B cell (primary cell): ENCODE data around the gene CKAP5. TPM values are rescaled to one million over a fixed set of nuclear protein-coding genes. Genes with fewer than 3 reads are reported as not detected.
"Not testable (repeated sequence)": the region's sequence is repeated elsewhere in the genome, so short reads cannot be mapped to it uniquely, and the experiment has no call there.

ENCODE experiments used
- ATAC-seq: fragments of 200-7000 bp; cut with Tn5 transposase; one replicate; pipeline ENCODE4 v1.10.0; 2021; ENCODE audit warnings: low read depth, mild to moderate bottlenecking, moderate number of reproducible peaks, moderate library complexity
- CTCF ChIA-PET: fragments of 350-600 bp; sonication (Branson Sonifier 250); formaldehyde crosslinking; loops from one replicate; lab custom pipeline; 2021; ENCODE audit warnings: antibody characterized with exemption, inconsistent platforms; lab: Charles Lee
- POLR2A ChIA-PET: fragments of 350-600 bp; sonication (Branson Sonifier 250); formaldehyde crosslinking; loops from one replicate; lab custom pipeline; 2021; ENCODE audit warnings: antibody characterized with exemption; lab: Charles Lee
- DNase-seq: peaks from one replicate; pipeline ENCODE4 v3.0.0; 2013
- H2AFZ ChIP-seq: 2 replicates; pipeline ENCODE4 v1.6.1; 2012; ENCODE audit warnings: mild to moderate bottlenecking, low read depth, low read length; ENCODE audit not compliant: insufficient read depth, poor library complexity, severe bottlenecking
- H3K27ac ChIP-seq, 2 donors: 1 replicate in 1 of 2; 2 replicates in 1 of 2; pipeline ENCODE4 v1.5.1; 2012 to 2013; ENCODE audit warnings: low read length in 2 of 2, mild to moderate bottlenecking in 2 of 2, moderate library complexity in 1 of 2
- H3K27me3 ChIP-seq, 4 experiments: fragments of 200-600 bp in 1 of 4; sonication (generic) in 1 of 4; replicated peaks in 1 of 4; 1 replicate in 2 of 4; 2 replicates in 2 of 4; pipeline versions ENCODE4 v1.6.1 to v1.7.0; 2013 to 2016; ENCODE audit warnings: low read length in 3 of 4, mild to moderate bottlenecking in 2 of 4, mixed read lengths in 1 of 4, moderate library complexity in 1 of 4; ENCODE audit not compliant: insufficient read depth in 4 of 4, control insufficient read depth in 3 of 4; ENCODE audit errors: control extremely low read depth in 1 of 4
- H3K36me3 ChIP-seq, 2 experiments: replicated peaks in 1 of 2; 1 replicate in 1 of 2; 2 replicates in 1 of 2; pipeline versions ENCODE4 v1.6.1 to v1.7.1; 2013; ENCODE audit warnings: low read length in 1 of 2; ENCODE audit not compliant: insufficient read depth in 2 of 2, control insufficient read depth in 1 of 2; ENCODE audit errors: control extremely low read depth in 1 of 2, extremely low read depth in 1 of 2
- H3K4me1 ChIP-seq, 2 donors: fragments of 200-600 bp in 1 of 2; sonication (generic) in 1 of 2; 1 replicate in 1 of 2; 2 replicates in 1 of 2; pipeline versions ENCODE4 v1.5.1 to v1.6.1; 2013 to 2017; ENCODE audit warnings: low read length in 2 of 2; ENCODE audit not compliant: control insufficient read depth in 2 of 2, insufficient read depth in 2 of 2
- H3K4me2 ChIP-seq: replicated peaks from 2 replicates; pipeline ENCODE3; 2012; ENCODE audit warnings: mild to moderate bottlenecking, low read depth, low read length; ENCODE audit not compliant: poor library complexity, severe bottlenecking
- H3K4me3 ChIP-seq, 5 experiments: fragments of 200-600 bp in 1 of 5; sonication (generic) in 1 of 5; 1 replicate in 3 of 5; 2 replicates in 2 of 5; pipeline versions ENCODE4 v1.5.1 to v1.7.0; 2011 to 2016; ENCODE audit warnings: low read length in 4 of 5, mild to moderate bottlenecking in 4 of 5, low read depth in 2 of 5, control low read depth in 1 of 5, moderate library complexity in 1 of 5; ENCODE audit not compliant: insufficient read depth in 1 of 5; ENCODE audit errors: control extremely low read depth in 1 of 5, extremely low read depth in 1 of 5
- H3K79me2 ChIP-seq: fragments of 200-600 bp; sonication (generic); one replicate; pipeline ENCODE4 v1.6.0; 2016; ENCODE audit warnings: low read length; ENCODE audit not compliant: control insufficient read depth, insufficient read depth
- H3K9ac ChIP-seq: fragments of 200-600 bp; sonication (generic); 2 replicates; pipeline ENCODE4 v1.6.1; 2017; ENCODE audit warnings: mild to moderate bottlenecking, low read length, moderate library complexity
- H3K9me3 ChIP-seq, 3 donors: one replicate each; pipeline versions ENCODE4 v1.6.1 to v1.7.1; 2013; ENCODE audit warnings: low read length in 2 of 3; ENCODE audit not compliant: control insufficient read depth in 2 of 3, insufficient read depth in 1 of 3; ENCODE audit errors: control extremely low read depth in 1 of 3
- H4K20me1 ChIP-seq: 2 replicates; pipeline ENCODE4 v1.6.0; 2012; ENCODE audit warnings: mild to moderate bottlenecking, low read length; ENCODE audit not compliant: insufficient read depth, control insufficient read depth, poor library complexity, severe bottlenecking
- H3K27ac Mint-ChIP-seq: one replicate; pipeline ENCODE4 v1.8.0; 2021; ENCODE audit warnings: mixed read lengths
- H3K27me3 Mint-ChIP-seq: one replicate; pipeline ENCODE4 v1.8.0; 2021; ENCODE audit warnings: mixed read lengths
- H3K4me1 Mint-ChIP-seq: one replicate; pipeline ENCODE4 v1.8.0; 2021; ENCODE audit warnings: mixed read lengths
- H3K4me3 Mint-ChIP-seq: one replicate; pipeline ENCODE4 v1.8.0; 2021; ENCODE audit warnings: mixed read lengths
- H3K9me3 Mint-ChIP-seq: one replicate; pipeline ENCODE4 v1.8.0; 2022; ENCODE audit warnings: mixed read lengths; ENCODE audit not compliant: insufficient read depth
- CTCF ChIP-seq: fragments of 200-600 bp; IDR thresholded peaks from one replicate; pipeline ENCODE4 v1.8.0; 2022; ENCODE audit warnings: antibody characterized with exemption, mild to moderate bottlenecking
- EZH2 ChIP-seq: IDR thresholded peaks from 2 replicates; pipeline ENCODE4 v1.6.1; 2012; ENCODE audit warnings: borderline replicate concordance, low read depth, mild to moderate bottlenecking, moderate library complexity, low read length; ENCODE audit not compliant: insufficient read depth, poor library complexity, severe bottlenecking
- WGBS: methylation state at CpG from one replicate; pipeline ENCODE4 v1.1.5; 2013; ENCODE audit warnings: missing lambda C conversion rate; ENCODE audit not compliant: insufficient coverage; 5-methylcytosine and 5-hydroxymethylcytosine counted together
- intact Hi-C: fragments of 100-400 bp; cut with micrococcal nuclease; formaldehyde crosslinking; loops from one replicate; pipeline ENCODE4 v1.10.0; 2022
- polyA plus RNA-seq: library from polyadenylated mRNA; depleted of rRNA; stranded (reverse); fragments of >200 nt; gene quantifications from 2 replicates; pipeline ENCODE4 v1.2.3, GENCODE V29; 2012
- total RNA-seq, 2 donors: library from RNA; stranded (reverse); fragments of 120-200 nt in 1 of 2; gene quantifications; 1 replicate in 1 of 2; 2 replicates in 1 of 2; pipeline versions ENCODE4 v1.2.3 to v1.2.4, GENCODE V29; 2013 to 2022

Gene CKAP5
- total and polyA plus RNA-seq, 2 donors (not counting 1 experiment from before 2014, with no cell fraction given): 7.3 to 54.3 TPM

- intact Hi-C loops: no loop called here
- Mint-ChIP-seq H3K4me1 (no peaks in the 10 kb centered on the region), H3K27ac (no peak overlapping the region), H3K4me3 (no peak overlapping the region), H3K9me3 (no peaks in the 10 kb centered on the region), H3K27me3 (no peaks in the 10 kb centered on the region)
- ATAC-seq (no peak), DNase-seq (no peak)
- ChIA-PET CTCF (no interaction called here), POLR2A (no interaction called here)
- Histone ChIP-seq H3K9me3 (no peaks in the 10 kb centered on the region), H3K9ac (no peak overlapping the region), H3K4me2 (no peak overlapping the region), H3K4me3 (no peak overlapping the region), H3K4me1 (no peaks in the 10 kb centered on the region), H2AFZ (no peak overlapping the region), H4K20me1 (no peaks in the 10 kb centered on the region), H3K27ac (no peak overlapping the region), H3K79me2 (no peaks in the 10 kb centered on the region), H3K27me3 (no peaks in the 10 kb centered on the region), H3K36me3 (peaks cover 10 to 29% of the 10 kb centered on the region in 2 experiments)
- no CpG with 5 or more reads among the region's 1 CpG for WGBS
- TF ChIP-seq EZH2 (no peak), CTCF (no peak)
These were observed 45.9 kb downstream of the CKAP5 start for GRCh38 chr11:46800177-46800576.

GRCh38 chr11:46799725-46800124, 46.4 kb downstream of the CKAP5 start:
- H2AFZ ChIP-seq, H3K27ac ChIP-seq, H3K9me3 Mint-ChIP-seq, CTCF ChIA-PET, intact Hi-C loops, H3K27me3 ChIP-seq, H3K9me3 ChIP-seq, DNase-seq, H3K4me1 Mint-ChIP-seq, H3K27me3 Mint-ChIP-seq, H3K27ac Mint-ChIP-seq, H3K4me1 ChIP-seq, POLR2A ChIA-PET, H4K20me1 ChIP-seq, ATAC-seq, H3K9ac ChIP-seq, H3K4me3 ChIP-seq, H3K4me3 Mint-ChIP-seq, H3K79me2 ChIP-seq, H3K4me2 ChIP-seq: not testable (repeated sequence)
- no CpG with 5 or more reads among the region's 2 CpGs for WGBS
- peaks cover 10 to 31% of the 10 kb centered on the region in 2 experiments for H3K36me3 ChIP-seq
